Glutamatergic neuron (in vitro differentiated cells): Measurements from ENCODE around the gene ASB3. TPM values are rescaled to one million over a fixed set of nuclear protein-coding genes. Genes with fewer than 3 reads are reported as not detected.
"Not testable (repeated sequence)": the region's sequence is repeated elsewhere in the genome, so short reads cannot be mapped to it uniquely, and the experiment has no call there.

Experiments
- DNase-seq: peaks from one replicate; pipeline ENCODE4 v3.0.0; 2022
- H3K27ac Mint-ChIP-seq: one replicate; pipeline ENCODE4 v1.8.0; 2020; ENCODE audit warnings: mild to moderate bottlenecking, mixed read lengths, inconsistent platforms; ENCODE audit not compliant: unreplicated experiment
- H3K27me3 Mint-ChIP-seq: one replicate; pipeline ENCODE4 v1.8.0; 2020; ENCODE audit warnings: mild to moderate bottlenecking, moderate library complexity, mixed read lengths, inconsistent platforms; ENCODE audit not compliant: unreplicated experiment
- H3K36me3 Mint-ChIP-seq: one replicate; pipeline ENCODE4 v1.8.0; 2020; ENCODE audit warnings: mild to moderate bottlenecking, mixed read lengths, inconsistent platforms; ENCODE audit not compliant: unreplicated experiment
- H3K4me1 Mint-ChIP-seq: one replicate; pipeline ENCODE4 v1.8.0; 2020; ENCODE audit warnings: mild to moderate bottlenecking, low read depth, mixed read lengths, inconsistent platforms; ENCODE audit not compliant: unreplicated experiment
- H3K4me3 Mint-ChIP-seq: one replicate; pipeline ENCODE4 v1.8.0; 2020; ENCODE audit warnings: mild to moderate bottlenecking, mixed read lengths, inconsistent platforms; ENCODE audit not compliant: unreplicated experiment
- H3K9me3 Mint-ChIP-seq: one replicate; pipeline ENCODE4 v1.8.0; 2020; ENCODE audit warnings: mild to moderate bottlenecking, moderate library complexity, mixed read lengths, inconsistent platforms; ENCODE audit not compliant: unreplicated experiment
- CTCF ChIP-seq: fragments of 200-600 bp; sonication (generic); IDR thresholded peaks from one replicate; pipeline ENCODE4 v1.5.0; 2021; ENCODE audit not compliant: partially characterized antibody, unreplicated experiment
- total RNA-seq: library from RNA; stranded (reverse); fragmentation: NEBNext Ultra II Directional; extraction: Animal tissue kit (Norgen Biotek cat#: 25700); gene quantifications from one replicate; pipeline ENCODE4 v1.2.1, GENCODE V29; 2021; ENCODE audit not compliant: unreplicated experiment

Gene ASB3
- total RNA-seq, 1 donor from 2014 or later, result 25.3 TPM

- H3K4me3 Mint-ChIP-seq, result peak overlapping the region; percentile 96
- H3K4me1 Mint-ChIP-seq, result peaks cover 1% of the 10 kb centered on the region
- no peak for TF ChIP-seq CTCF
- peaks cover 2% of the 10 kb centered on the region for H3K9me3 Mint-ChIP-seq
- no peaks in the 10 kb centered on the region for H3K36me3 Mint-ChIP-seq
- peak overlapping the region; percentile 91 for H3K27ac Mint-ChIP-seq
- DNase-seq, result peak; percentile 61
- peaks cover 2% of the 10 kb centered on the region for H3K27me3 Mint-ChIP-seq
Measured at GRCh38 chr2:53768242-53768542, 18.6 kb downstream of the ASB3 start.

- peak; percentile 91 for DNase-seq
- H3K4me3 Mint-ChIP-seq, result peak within 1 kb of the TSS; percentile 96
- peaks cover 2% of the 10 kb centered on the region for H3K27me3 Mint-ChIP-seq
- no peaks in the 10 kb centered on the region for H3K36me3 Mint-ChIP-seq
- H3K9me3 Mint-ChIP-seq, result peaks cover 2% of the 10 kb centered on the region
- TF ChIP-seq CTCF, result peak; percentile 65
- peaks cover 1% of the 10 kb centered on the region for H3K4me1 Mint-ChIP-seq
- H3K27ac Mint-ChIP-seq, result peak within 1 kb of the TSS; percentile 91
Measured at GRCh38 chr2:53767405-53768241, 19.1 kb downstream of the ASB3 start, which contains the start of gene CHAC2. Gene CHAC2 (plus strand): TSS chr2:53767804. CDS start chr2:53767887, 83 bp downstream.

- Mint-ChIP-seq H3K9me3 (peaks cover 2% of the 10 kb centered on the region), H3K27ac (no peak overlapping the region), H3K36me3 (no peaks in the 10 kb centered on the region), H3K4me3 (peak overlapping the region; percentile 25), H3K4me1 (peaks cover 1% of the 10 kb centered on the region), H3K27me3 (peaks cover 2% of the 10 kb centered on the region)
- no peak for DNase-seq
- TF ChIP-seq CTCF, result no peak
Measured at GRCh38 chr2:53765767-53766166, 21.0 kb downstream of the ASB3 start.

- not testable (repeated sequence) for DNase-seq, H3K36me3 Mint-ChIP-seq, H3K27me3 Mint-ChIP-seq, H3K27ac Mint-ChIP-seq, H3K4me3 Mint-ChIP-seq, H3K4me1 Mint-ChIP-seq, H3K9me3 Mint-ChIP-seq
Measured at GRCh38 chr2:53757206-53757605, 29.5 kb downstream of the ASB3 start.

GRCh38 chr2:53756644-53757043, 30.1 kb downstream of the ASB3 start:
- DNase-seq, result no peak
- Mint-ChIP-seq H3K9me3 (no peaks in the 10 kb centered on the region), H3K36me3 (peaks cover 6% of the 10 kb centered on the region), H3K4me1 (peaks cover 9% of the 10 kb centered on the region), H3K27ac (no peak overlapping the region), H3K27me3 (no peaks in the 10 kb centered on the region), H3K4me3 (no peak overlapping the region)
- TF ChIP-seq CTCF, result no peak
